ENCODE measurements around the gene HEATR9.

HEATR9 gene

DNA sequence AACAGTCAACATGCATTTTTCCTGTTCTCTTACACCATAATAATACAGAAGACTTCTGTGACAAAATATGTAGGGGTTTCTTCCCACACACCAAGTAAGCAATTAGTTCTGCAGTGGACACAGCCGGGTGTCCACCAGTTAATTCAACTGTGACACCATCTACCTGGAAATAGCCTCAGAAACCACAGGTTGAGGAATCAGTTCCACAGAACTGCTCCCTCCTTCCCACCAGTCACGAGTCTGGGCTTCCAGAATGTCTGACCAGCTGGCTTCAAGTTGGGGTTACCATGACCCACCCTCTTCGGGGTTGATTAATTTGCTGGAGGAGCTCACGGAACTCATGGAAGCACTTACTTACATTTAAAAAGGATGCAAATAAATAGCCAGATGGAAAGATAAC is 25.1 kb upstream of the HEATR9 start:
- no peak for DNase-seq

- DNase-seq, result peak; percentile 84
These were observed 23.7 kb upstream of the HEATR9 start for GRCh38 chr17:35892091-35893035.

GRCh38 chr17:35891269-35891668 is 22.6 kb upstream of the HEATR9 start:
- no peak for DNase-seq

GRCh38 chr17:35890774-35891155 is 22.1 kb upstream of the HEATR9 start:
- peak; percentile 82 for DNase-seq

- DNase-seq, result no peak
These were observed 21.4 kb upstream of the HEATR9 start for GRCh38 chr17:35889818-35890773.

- peak; percentile 78 for DNase-seq
These were observed 20.6 kb upstream of the HEATR9 start for GRCh38 chr17:35889241-35889640.

DNA sequence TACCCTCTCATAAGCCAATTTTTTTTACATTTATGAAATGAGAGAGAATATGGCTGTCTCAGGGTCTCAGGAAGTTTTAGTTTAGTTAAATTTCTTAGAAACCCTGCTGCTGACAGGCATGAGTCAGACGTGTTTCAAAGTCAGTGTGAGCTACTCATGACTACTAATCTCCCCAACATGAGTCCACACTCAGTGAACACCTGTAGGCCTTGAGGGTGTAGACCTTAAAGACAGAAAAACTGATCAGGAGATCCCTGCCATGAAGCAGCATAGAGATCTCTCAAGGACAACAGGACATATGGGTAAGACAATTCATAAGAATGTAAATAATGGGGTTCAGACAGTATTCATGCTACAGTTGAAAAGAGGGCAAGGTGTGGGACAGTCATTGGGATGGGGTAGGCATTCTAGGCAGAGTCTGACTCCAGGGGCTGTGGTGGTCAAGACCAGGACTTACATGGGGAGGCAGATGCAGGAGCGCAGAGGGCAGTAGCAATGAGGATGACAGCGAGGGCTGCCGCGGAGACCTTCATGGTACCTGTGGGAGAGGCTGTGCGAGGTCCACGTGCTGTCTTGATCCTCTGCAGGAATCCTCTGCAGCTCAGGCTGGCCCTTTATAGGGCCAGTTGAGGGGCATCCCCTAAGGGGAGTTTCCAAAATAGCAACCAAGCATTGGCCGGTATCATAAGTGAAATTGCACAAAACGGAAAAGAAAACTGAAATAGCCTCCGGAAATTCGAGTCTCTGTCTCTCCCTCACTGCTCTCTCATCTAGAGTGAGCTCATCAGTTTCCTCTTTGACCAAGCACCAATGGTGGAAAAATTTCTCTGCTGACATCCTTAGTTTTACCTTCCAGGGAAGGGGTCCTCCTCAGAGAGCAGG is 11.3 kb upstream of the HEATR9 start, which contains the start of gene CCL5:
Gene CCL5, minus strand, starts transcription at position 588 of the 882 bp plus-strand sequence.
- peak; percentile 91 for DNase-seq

GRCh38 chr17:35878361-35878760 is 9.7 kb upstream of the HEATR9 start:
- DNase-seq, result no peak

DNA sequence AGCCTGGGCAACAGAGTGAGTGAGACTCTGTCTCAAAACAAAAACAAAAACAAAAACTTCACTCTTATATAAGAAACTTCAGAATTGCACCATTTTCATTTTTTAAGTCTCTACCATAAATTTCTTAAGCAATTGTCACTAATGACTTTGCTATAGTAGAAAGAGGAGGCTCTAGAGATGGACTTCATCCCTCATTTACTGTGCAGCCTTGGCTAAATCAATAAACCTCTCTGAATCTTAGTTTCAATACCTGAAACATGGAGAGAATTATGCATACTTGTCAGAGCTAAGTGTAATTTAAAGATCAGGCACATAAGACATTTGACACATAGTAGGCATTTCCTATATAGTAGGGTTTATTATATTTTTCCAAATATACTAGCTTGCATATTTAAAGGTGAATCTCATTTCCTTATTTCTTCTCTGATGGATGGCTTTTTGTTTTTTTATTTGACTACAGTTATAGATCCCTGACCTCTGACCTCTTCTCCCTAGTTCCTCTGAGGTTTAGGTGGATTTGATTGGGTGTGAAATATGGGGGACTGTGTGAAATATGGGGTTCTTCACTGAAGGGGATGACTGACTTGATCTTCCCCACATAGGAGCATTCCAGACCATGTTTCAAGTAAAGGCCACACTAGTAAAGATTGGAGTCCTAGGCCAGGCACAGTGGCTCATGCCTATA is 8.8 kb upstream of the HEATR9 start:
- DNase-seq, result no peak

DNA sequence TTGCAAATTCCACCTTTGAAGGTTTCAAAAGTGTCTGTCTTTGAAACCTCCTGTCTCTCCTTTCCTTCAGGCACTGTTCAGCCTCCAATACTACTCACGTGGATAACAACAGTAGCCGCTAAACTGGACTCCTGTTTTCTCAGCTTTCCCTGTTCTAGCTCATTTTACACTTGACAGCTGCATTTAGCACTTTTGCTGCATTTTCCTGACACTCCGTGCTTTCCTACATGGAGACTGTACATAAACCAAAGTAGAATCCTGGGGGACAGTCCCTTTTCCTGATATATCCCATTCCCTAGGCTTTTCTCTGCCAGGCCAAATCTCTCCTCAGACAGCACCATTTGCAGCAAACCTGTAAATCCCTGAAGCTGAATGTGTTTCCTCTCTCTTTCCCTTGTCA is 7.8 kb upstream of the HEATR9 start:
- no peak for DNase-seq

GRCh38 chr17:35875800-35876139 is 7.1 kb upstream of the HEATR9 start:
- no peak for DNase-seq

DNA sequence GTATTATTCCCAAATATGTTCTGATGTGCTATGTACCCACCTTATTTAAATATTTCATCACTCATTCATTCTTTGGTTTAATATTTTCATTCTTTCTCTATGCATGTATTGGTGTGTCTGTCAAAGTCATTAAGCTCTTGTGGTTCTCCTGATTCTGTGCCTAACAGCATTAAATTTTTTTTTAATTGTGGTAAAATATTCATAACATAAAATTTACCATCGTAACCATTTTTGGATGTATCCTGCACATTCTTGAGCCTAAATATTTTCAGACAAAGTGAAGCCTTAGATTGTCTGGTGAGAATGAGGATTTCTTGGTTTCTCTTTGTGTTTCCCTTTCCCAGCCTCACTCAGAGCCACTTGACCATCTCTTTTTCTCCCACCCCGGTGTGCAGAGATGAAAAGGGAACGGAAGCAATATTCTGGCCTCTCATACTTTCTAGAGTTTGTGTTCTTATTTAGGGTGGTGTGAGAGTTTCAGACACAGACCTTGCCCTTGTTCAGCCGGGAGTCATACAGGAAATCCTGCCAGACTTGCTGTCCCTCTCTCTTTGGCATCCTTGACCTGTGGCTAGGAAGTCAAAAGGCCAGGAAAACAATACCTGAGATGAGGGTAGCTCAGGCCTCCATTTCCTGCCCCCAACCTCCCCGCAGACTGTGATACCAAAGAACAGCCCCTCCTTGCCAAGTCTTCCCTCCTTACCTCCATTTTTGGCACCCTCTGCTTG is 6.5 kb upstream of the HEATR9 start:
- no peak for DNase-seq

DNA sequence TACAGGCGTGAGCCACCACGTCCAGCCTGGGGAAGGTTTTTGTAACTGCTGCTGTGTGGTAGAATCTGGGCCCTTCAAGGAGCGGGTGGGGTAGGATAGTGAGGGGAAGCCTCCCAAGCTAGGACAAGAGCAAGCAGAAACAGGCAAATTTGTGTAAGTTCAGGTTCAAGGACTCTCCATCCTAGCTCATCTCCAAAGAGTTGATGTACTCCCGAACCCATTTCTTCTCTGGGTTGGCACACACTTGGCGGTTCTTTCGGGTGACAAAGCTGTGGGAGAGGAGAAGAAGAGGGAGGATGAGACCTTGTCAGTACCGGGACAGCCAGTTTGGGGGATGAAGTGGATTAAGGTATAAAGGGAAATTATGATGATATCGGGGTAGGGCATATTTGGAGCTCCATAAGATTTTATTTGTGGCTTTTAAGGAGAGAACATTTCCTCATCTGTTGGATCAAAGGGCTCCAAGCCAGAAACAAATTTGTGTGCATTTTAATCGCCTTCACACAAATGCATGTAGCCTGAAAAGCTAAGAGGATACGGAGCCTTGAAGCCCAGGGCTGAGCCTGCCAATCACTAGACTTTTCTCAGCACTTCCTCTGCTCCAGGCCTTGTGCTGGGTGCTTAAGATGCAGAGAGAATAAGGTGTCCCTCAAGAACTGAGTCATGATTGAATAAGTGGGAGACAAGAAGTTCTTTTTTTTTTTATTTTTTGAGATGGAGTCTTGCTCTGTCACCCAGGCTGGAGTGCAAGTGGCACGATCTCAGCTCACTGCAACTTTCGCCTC is 3.7 kb upstream of the HEATR9 start:
- DNase-seq, result no peak

- peak; percentile 52 for DNase-seq
These were observed 2.5 kb upstream of the HEATR9 start for GRCh38 chr17:35870906-35871819.

DNA sequence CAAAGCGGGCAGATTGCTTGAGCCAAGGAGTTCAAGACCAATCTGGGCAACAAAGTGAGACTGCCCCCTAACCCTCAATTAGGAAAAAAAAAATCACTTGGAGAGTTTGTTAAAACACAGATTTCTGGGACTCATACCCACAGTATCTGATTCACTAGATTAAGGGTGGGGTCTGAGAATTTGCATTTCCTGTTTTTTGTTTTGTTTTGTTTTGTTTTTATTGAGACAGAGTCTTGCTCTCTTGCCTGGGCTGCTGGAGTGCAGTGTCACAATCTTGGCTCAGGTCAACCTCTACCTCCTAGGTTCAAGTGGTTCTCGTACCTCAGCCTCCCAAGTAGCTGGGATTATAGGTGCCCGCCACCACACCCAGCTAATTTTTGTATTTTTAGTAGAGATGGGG is 1.1 kb downstream of the HEATR9 start:
- no peak for DNase-seq

GRCh38 chr17:35866341-35866950 is 2.2 kb downstream of the HEATR9 start:
- no peak for DNase-seq

DNA sequence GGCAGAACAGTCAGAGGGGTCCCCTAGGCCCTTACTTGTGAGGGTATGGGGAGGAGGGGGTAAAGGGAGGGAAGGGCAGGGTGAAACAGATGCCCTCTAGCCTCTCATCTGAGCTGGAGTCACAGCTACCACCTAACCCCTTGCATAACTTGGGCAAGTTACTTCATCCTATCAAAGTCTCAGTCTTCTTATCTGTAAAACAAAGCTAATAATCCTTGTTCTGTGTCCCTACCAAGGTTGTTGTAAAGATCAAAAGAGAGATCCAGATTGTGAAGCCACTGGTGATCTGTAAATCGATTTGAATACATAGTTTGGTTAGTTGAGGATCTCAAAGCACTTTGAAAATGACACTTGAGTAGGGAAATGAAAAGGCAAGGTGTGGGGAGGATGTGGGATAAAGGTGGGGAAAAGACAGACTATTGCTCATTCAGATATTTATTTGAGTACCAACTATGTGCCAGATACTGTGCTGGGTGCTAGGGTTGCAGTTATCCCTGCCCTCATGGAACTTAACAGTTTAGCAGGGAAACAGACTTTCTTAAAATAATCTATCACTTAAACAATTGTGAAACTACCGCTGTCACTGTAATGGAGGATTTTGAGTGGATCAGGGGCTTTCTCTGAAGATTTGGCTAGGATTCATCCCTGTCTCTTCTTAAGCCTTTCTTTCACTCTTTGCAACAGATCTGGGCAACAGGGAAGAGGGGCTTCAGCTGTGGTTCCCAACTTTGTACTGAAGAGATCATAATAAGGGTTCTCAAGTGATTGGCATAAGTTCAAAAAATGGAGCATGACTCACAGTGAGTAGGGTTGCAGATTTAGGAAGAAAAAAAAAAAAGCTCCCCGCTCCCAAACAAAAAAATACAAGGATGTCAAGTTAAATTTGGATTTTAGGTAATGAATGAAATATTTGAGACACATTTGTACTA is 3.0 kb downstream of the HEATR9 start:
- DNase-seq, result peak; percentile 34

DNA sequence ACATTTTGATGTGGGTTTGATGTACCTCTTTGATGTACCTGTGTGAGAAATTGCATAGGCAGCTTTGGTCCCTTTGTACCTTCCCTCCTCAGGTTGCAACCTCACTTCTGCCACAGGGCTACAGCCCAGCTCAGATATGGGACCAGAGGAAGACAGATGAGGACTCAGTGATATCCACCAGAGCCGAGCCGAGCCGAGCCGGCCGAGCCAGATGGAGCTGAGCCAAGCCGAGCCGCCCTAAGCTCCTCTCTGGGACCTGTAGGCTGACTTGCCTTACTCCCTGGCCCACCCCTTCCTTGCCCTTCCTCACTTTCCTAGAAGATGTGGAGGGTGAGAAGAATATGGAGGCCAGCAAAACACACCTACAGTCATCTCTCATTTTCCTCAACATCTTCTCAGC is 3.8 kb downstream of the HEATR9 start:
- DNase-seq, result no peak

All from activated CD4-positive, alpha-beta T cell treated with anti-CD3 and anti-CD28 coated beads, Interleukin-2, Interleukin-6, amounts not matched to agents 100 ng/mL and 50 ng/mL, durations not matched to agents 16 hours and 8 hours (primary cell).